Ramos (cell line): Measurements from ENCODE around the gene PNO1.

Source experiments
- in situ Hi-C: fragments of 300-500 bp; cut with MboI; formaldehyde crosslinking; loops from one replicate; pipeline ENCODE4 v1.14.3; 2022; ENCODE audit warnings: low sequenced_read_pairs; ENCODE audit not compliant: unreplicated experiment

PNO1 gene

DNA sequence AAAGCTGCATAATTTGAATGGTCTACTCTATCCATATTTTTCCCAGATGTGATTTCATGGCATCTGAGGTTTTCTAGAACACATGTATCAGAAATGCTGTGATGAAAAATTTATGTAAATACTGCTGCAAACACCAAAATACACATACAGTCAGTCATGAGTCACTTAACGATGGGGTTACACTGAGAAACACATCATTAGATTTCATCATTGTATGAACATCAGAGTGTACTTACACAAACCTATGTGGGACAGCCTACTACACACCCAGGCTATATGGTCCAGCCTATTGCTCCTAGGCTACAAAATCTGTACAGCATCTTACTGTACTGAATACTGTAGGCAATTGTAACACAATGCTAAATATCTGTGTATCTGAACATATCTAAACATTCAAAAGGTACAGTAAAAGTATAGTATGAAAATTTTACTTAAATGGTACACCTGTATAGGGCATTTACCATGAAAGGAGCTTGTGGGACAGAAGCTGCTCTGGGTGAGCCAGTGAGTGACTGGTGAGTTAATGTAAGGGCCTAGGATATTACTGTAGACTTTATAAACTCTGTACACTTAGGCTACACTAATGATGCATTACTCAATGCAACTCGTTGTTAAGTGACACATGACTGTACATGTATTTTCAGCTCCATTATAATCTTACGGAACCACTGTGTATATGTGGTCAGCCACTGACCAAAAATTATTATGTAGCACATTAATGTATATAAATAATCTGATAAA lies 33.5 kb downstream of the PNO1 start:
- in situ Hi-C loops, result loop anchor here (10.0 kb wide), 2 partner anchors 94 to 254 kb away; no protein-coding TSS in a partner anchor

GRCh38 chr2:68193144-68193543 lies 35.5 kb downstream of the PNO1 start:
- in situ Hi-C loops, result loop anchor here (10.0 kb wide), 2 partner anchors 92 to 252 kb away; no protein-coding TSS in a partner anchor

- in situ Hi-C loops, result loop anchor here (10.0 kb wide), 2 partner anchors 91 to 251 kb away; no protein-coding TSS in a partner anchor
Observed at GRCh38 chr2:68193787-68194372, 36.2 kb downstream of the PNO1 start.

DNA sequence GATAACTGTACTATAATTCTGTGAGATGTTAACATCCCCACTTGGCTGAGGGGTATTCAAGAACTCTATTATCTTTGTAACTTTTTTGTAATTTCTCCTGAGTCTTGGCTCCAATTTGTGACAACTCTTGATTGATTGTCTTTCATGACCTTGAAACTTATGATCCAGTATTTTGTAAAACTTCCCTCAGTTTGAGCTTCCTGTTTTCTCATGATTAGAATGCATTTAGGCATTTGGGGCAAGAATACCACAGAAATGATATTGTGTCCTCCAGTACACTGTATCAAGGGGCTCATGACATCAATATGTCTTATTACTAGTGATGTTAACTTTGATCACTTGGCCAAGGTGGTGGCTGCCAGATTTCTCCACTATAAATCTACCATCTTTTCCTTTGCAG lies 37.4 kb downstream of the PNO1 start:
- in situ Hi-C loops, result loop anchor here (10.0 kb wide), 2 partner anchors 90 to 250 kb away; no protein-coding TSS in a partner anchor

DNA sequence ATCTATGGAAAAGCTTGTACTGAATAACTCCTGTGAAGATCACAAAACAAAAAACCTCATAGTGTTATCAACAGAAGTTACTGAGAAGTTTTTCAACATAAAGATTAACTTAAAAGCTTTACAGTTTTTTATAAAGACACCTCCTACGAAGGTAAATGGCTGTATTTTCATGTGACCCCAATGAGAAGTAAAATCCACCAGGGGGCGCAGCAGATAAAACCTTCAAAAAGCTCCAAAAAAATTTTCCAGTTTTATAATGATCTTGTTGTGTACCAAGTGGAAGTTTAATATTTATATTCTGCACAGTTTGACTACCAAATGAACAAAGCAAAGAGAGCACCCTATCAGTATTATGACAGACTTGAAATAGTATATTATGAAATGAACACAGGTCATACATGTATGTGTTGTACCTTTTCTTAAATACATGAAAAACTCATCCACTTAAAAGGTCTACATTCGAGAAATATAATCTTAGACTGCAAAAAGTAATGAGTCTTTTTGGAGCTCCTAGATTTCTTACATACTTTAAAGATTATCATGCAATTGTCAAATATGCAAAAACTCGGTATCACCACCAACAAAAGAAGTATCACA lies 38.5 kb downstream of the PNO1 start:
- in situ Hi-C loops, result loop anchor here (10.0 kb wide), 2 partner anchors 89 to 249 kb away; no protein-coding TSS in a partner anchor

DNA sequence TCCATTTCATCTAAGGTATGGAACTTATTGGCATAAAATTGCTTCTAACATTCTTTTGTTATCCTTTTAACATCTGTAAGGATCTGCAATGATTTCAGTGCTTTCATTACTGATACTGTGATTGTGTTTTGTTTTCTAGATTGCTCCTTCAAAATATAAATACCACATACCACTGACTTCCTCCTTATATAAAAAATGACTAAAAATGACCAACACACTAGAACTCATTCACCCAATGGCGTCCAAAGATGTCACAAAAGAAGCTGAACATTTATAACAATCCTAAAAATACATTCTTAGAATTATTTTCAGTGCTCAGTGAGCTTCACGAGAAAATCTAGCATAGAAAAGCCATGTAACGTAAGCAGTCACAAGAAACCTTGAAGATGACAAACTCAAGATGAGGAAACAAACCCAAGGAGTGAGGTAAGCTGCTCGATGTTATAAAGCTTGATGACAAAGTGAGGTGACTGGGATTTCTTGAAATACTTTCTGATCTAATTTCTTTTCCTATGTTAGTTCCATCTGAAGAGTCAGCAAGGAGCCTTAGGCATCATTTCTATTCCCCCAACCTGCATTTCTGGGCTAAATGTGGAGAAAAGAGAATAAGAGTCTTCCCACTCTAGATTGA lies 42.6 kb downstream of the PNO1 start:
- in situ Hi-C loops, result no loop called here

GRCh38 chr2:68203587-68203986 lies 45.9 kb downstream of the PNO1 start:
- in situ Hi-C loops, result no loop called here

DNA sequence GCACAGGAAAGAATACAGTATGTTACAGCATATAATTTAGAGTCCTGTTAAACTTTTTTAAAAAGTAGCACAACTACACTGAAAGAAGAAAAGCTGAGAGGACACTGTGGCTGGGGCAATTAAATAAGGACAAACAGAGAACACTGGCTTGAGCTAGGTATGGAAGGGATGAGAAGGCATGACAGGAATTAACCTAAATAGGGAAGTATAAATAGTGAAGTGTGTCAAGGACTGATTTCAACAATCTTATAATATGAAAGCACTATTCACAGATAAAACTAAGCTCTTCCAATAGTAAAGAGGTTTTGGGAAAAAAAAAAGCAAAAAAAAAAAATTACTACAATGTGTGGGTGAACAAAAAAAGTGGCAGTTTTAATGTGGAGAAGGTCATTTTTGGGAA lies 49.1 kb downstream of the PNO1 start:
- in situ Hi-C loops, result no loop called here

- in situ Hi-C loops, result no loop called here
Observed at GRCh38 chr2:68214381-68214780, 56.7 kb downstream of the PNO1 start.

DNA sequence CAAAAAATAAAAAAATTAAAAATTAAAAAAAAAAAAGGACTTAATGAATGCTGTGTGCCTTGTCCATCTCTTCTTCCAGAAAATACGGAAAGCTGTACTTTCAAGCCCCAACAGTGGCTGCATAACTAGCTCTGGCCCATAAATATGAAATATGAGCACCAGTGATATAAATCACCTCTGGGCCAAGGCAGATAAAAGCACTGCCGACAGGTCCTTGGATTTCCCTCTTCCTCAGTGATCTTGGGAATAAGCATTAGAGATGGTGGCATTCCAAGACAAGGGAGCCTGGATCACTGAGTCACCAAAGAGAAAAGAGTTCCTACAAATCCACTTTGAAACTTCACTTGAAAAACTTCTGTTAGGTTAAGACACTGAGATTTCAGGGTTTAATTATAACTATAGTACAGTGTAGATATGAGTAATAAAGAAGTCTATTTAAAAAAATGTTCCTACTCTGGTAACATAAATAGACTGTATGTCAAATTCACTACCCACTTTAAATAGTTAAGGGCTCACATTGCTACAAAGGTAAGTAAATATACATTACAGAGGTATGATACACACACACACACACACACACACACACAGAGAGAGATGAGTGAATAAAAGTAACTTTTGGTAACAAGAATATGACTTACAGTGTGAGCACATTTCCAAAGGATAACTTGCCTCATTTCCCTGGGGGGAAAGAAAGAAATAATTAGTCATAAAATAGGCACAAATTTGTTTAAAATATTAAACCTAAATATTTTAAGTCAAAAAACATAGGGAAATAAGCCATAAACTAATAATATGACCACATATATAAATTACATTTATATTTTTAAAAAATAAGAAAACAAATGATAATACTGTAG lies 59.0 kb downstream of the PNO1 start:
- in situ Hi-C loops, result no loop called here

GRCh38 chr2:68217729-68218128 lies 60.0 kb downstream of the PNO1 start:
- in situ Hi-C loops, result no loop called here

- in situ Hi-C loops, result no loop called here
Observed at GRCh38 chr2:68218343-68218901, 60.7 kb downstream of the PNO1 start.

GRCh38 chr2:68222287-68222686 lies 64.6 kb downstream of the PNO1 start:
- in situ Hi-C loops, result no loop called here

GRCh38 chr2:68223419-68223818 lies 65.7 kb downstream of the PNO1 start:
- in situ Hi-C loops, result no loop called here

- in situ Hi-C loops, result no loop called here
Observed at GRCh38 chr2:68225119-68225632, 67.5 kb downstream of the PNO1 start.
